ENCODE results near the gene ALKBH5. TPM values are rescaled to one million over a fixed set of nuclear protein-coding genes. Genes with fewer than 3 reads are reported as not detected.
"Not testable (repeated sequence)": the region's sequence is repeated elsewhere in the genome, so short reads cannot be mapped to it uniquely, and the experiment has no call there.

The ALKBH5 gene
- total RNA-seq, 2 experiments from 2014 or later, result 117 to 121 TPM

DNA sequence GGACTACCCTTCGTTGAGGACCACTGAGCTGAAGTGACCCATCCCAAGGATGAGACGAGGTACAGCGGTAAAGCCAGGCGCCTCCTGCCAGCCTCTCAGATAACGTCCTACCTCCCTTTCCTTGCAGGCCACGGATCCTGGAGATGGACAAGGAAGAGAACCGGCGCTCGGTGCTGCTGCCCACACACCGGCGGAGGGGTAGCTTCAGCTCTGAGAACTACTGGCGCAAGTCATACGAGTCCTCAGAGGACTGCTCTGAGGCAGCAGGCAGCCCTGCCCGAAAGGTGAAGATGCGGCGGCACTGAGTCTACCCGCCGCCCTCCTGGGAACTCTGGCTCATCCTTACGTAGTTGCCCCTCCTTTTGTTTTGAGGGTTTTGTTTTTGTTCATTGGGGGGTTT is 24.5 kb downstream of the ALKBH5 start:
- no peak overlapping the region for H3K27ac Mint-ChIP-seq

DNA sequence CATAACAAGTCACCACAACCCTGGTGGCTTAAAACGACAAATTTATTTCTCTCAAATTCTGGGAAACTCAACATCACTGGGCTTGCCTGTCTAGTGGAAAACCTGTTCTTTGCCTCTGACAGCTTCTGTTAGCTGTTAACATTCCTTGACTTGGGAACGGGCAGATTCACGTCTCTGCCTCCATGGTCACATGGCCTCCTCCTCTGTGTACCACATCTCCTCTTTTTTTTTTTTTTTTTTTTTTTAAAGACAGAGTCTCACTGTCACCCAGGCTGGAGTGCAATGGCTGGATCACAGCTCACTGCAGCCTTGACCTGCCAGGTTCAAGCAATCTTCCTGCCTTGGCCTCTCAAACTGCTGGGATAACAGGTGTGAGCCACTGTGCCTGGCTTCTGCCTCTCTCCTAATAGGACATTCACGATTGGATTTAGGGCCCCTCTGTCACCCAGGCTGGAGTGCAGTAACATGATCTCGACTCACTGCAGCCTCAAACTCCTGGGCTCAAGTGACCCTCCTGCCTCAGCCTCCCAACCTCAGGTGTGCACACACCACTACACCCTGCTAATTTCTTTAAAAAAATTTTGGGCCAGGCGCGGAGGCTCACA is 30.1 kb downstream of the ALKBH5 start:
- no peaks in the 10 kb centered on the region for H3K9me3 Mint-ChIP-seq (ENCODE audit: insufficient read depth)
- ChIA-PET POLR2A (no interaction called here), CTCF (no interaction called here)

More for the DNA sequence above, 24.5 kb downstream of the ALKBH5 start:
- Mint-ChIP-seq H3K9me3 (ENCODE audit: insufficient read depth) (no peaks in the 10 kb centered on the region), H3K4me1 (ENCODE audit: low read depth) (no peaks in the 10 kb centered on the region), H3K4me3 (no peak overlapping the region), H3K27me3 (ENCODE audit: low read depth) (no peaks in the 10 kb centered on the region), H3K36me3 (ENCODE audit: low read depth) (peaks cover 41% of the 10 kb centered on the region)
- DNase-seq (no peak), ATAC-seq (no peak)
- POLR2A ChIA-PET, result no interaction called here
- CTCF ChIA-PET, result interaction anchor here (1.6 kb wide), 1 partner anchor 10 kb away, joined by 4 read pairs; no protein-coding TSS in a partner anchor

DNA sequence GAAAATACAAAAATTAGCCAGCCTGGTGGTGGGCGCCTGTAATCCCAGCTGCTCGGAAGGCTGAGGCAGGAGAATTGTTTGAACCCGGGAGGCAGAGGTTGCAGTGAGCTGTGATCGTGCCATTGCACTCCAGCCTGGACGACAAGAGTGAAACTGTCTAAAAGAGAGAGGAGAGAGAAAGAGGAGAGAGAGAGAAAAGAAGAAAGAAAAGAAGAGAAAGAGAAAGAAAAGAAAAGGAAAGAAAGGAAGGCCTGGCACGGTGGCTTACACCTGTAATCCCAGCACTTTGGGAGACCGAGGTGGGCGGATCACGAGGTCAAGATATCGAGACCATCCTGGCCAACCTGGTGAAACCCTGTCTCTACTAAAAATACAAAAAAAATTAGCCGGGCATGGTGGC is 33.3 kb downstream of the ALKBH5 start:
- DNase-seq; H3K36me3 Mint-ChIP-seq (ENCODE audit: low read depth); POLR2A ChIA-PET; H3K4me1 Mint-ChIP-seq (ENCODE audit: low read depth); H3K4me3 Mint-ChIP-seq; H3K27me3 Mint-ChIP-seq (ENCODE audit: low read depth); H3K27ac Mint-ChIP-seq; ATAC-seq; H3K9me3 Mint-ChIP-seq (ENCODE audit: insufficient read depth): not testable (repeated sequence)
- CTCF ChIA-PET, result interaction anchor here (1.0 to 1.2 kb wide), 2 partner anchors 8 to 19 kb away, joined by 3 to 5 read pairs; no protein-coding TSS in a partner anchor

More for the DNA sequence above, 30.1 kb downstream of the ALKBH5 start:
- peaks cover 17% of the 10 kb centered on the region for H3K36me3 Mint-ChIP-seq (ENCODE audit: low read depth)
- ATAC-seq (no peak), DNase-seq (no peak)
- no peaks in the 10 kb centered on the region for H3K4me1 Mint-ChIP-seq (ENCODE audit: low read depth)
- no peaks in the 10 kb centered on the region for H3K27me3 Mint-ChIP-seq (ENCODE audit: low read depth)
- no peak overlapping the region for H3K27ac Mint-ChIP-seq
- no peak overlapping the region for H3K4me3 Mint-ChIP-seq

DNA sequence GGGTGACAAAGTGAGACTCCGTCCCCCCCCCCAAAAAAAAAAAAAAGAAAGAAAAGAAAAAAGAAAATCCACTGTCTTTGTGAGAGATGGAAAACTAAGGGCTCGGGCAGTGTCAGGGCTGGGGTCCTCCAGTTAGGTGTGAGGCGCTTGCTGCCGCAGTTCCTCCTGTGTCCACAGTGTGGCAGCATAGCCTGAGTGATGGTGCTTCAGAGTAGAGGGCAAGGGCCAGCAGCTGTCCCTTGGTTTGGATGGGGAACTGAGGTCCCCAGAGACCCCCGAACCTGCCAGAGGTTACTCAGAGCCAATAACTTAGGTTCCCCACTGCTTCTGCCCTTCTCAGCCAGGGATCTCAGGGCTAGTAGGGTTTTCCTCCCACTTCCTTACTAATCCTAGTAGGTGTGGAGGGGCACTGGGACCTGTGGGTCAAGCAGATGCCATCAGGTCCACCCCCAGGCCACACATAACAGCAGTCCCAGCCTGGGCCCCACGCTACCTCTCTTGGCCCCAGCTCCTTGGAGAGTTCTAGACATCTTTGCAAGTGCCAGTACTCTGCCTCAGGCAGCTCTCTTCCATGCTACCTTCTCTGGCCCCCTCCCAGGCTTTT is 33.9 kb downstream of the ALKBH5 start:
- Mint-ChIP-seq H3K4me3 (no peak overlapping the region), H3K27ac (no peak overlapping the region), H3K36me3 (ENCODE audit: low read depth) (no peaks in the 10 kb centered on the region), H3K4me1 (ENCODE audit: low read depth) (no peaks in the 10 kb centered on the region), H3K27me3 (ENCODE audit: low read depth) (no peaks in the 10 kb centered on the region), H3K9me3 (ENCODE audit: insufficient read depth) (no peaks in the 10 kb centered on the region)
- POLR2A ChIA-PET, result no interaction called here
- CTCF ChIA-PET, result interaction anchor here (0.6 to 2.7 kb wide), 8 partner anchors 8 to 106 kb away, joined by 3 to 12 read pairs (median 4); partner anchors contain the start of gene ALKBH5
- ATAC-seq (peak; percentile 95), DNase-seq (peak; percentile 82)

DNA sequence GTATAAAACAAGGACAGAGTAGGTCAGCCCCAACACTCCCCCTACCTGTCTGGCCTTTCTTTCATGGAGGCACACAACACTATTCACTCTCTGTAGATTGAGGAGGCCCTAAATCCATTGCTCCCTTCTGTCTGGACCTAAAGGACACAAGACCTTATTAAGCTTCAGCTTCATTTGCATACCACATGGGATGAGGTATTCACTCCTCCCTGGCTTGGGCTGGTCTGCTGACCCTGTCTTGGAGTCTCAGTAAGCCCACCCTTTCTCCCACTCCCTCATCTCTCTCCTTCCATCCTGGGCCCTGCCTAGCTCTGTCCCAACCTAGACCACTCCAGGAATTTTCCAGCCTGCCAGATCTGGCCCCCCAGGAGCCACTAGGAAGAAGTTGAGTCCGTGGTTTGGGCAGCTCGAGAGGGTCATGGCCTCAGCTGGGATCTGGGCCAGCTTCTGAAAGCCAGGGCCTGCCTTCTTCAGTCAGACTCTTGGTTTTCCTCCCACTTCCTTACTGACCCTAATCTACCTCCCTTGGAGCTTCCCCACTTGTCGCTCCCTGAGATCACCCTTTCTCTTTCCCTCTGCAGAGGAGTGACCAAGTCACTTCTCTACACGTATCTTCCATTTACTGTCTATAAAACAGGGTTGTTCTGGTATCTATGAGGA is 35.3 kb downstream of the ALKBH5 start:
- no peak for DNase-seq
- Mint-ChIP-seq H3K27me3 (ENCODE audit: low read depth) (no peaks in the 10 kb centered on the region), H3K27ac (no peak overlapping the region), H3K9me3 (ENCODE audit: insufficient read depth) (no peaks in the 10 kb centered on the region), H3K4me1 (ENCODE audit: low read depth) (no peaks in the 10 kb centered on the region), H3K4me3 (no peak overlapping the region), H3K36me3 (ENCODE audit: low read depth) (no peaks in the 10 kb centered on the region)
- POLR2A ChIA-PET, result interaction anchor here (1.2 kb wide), 1 partner anchor 14 kb away, joined by 4 read pairs; no protein-coding TSS in a partner anchor
- no peak for ATAC-seq
- CTCF ChIA-PET, result interaction anchor here (0.6 to 2.7 kb wide), 4 partner anchors 29 to 114 kb away, joined by 3 to 12 read pairs (median 4); partner anchors contain the start of gene ALKBH5

DNA sequence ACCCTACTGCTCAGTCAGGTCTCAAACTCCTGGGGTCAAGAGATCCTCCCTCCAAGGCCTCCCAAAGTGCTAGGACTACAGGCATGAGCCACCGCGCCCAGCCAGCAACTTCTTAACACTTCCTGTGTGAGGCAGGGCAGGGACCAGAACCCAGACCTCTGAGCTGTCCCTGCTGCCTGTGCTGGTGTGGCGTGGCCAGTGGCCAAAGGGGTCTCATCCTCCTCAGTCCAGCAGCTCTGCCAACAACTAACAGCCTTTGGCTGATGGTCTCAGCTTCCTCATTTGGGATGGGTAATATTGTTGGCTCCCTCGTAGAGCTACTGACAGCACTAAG is 40.4 kb downstream of the ALKBH5 start:
- Mint-ChIP-seq H3K4me1 (ENCODE audit: low read depth) (peaks cover 28% of the 10 kb centered on the region), H3K27me3 (ENCODE audit: low read depth) (no peaks in the 10 kb centered on the region), H3K36me3 (ENCODE audit: low read depth) (no peaks in the 10 kb centered on the region), H3K4me3 (no peak overlapping the region), H3K27ac (no peak overlapping the region), H3K9me3 (ENCODE audit: insufficient read depth) (no peaks in the 10 kb centered on the region)
- CTCF ChIA-PET, result no interaction called here
- POLR2A ChIA-PET, result no interaction called here
- DNase-seq (no peak), ATAC-seq (no peak)

DNA sequence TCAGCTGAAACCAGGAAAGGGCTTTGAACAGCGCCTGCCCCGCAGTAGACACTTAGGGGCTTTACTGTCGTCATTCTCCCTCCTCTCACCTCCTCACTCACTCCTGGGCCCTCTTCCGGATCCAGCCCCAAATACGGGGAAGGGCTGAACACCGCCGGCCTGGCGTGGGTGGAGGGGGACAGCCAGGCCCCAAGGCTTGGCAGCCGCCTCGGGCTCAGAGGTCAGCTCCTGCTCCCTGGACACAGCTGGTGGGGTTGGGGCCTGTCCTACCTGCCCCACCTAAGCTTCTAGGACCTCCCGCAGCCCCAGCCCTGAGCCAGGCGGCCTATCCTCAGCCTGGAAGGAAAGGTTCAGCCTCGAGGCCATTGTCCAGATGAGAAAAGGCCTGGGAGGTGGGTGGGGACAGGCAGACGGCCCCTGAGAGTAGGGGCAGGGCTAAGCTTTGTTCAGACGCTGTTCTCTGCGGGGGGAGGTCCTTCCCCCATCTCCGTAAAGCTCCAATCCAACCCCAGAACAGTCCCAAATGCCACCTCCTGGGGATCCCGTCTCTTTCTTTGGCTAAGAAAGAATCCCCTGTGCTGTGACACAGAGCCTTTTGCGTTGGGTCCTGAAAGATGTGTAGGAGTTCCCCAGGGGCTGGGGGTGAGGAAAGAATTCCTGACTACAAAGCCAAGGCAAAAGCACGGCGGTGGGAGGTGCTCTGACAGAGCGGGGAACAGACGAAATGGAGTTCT is 40.9 kb downstream of the ALKBH5 start:
- ATAC-seq, result no peak
- Mint-ChIP-seq H3K4me3 (peak overlapping the region; percentile 59), H3K36me3 (ENCODE audit: low read depth) (no peaks in the 10 kb centered on the region), H3K27ac (peak overlapping the region; percentile 74), H3K27me3 (ENCODE audit: low read depth) (no peaks in the 10 kb centered on the region), H3K4me1 (ENCODE audit: low read depth) (peaks cover 28% of the 10 kb centered on the region), H3K9me3 (ENCODE audit: insufficient read depth) (no peaks in the 10 kb centered on the region)
- ChIA-PET POLR2A (no interaction called here), CTCF (no interaction called here)
- no peak for DNase-seq

DNA sequence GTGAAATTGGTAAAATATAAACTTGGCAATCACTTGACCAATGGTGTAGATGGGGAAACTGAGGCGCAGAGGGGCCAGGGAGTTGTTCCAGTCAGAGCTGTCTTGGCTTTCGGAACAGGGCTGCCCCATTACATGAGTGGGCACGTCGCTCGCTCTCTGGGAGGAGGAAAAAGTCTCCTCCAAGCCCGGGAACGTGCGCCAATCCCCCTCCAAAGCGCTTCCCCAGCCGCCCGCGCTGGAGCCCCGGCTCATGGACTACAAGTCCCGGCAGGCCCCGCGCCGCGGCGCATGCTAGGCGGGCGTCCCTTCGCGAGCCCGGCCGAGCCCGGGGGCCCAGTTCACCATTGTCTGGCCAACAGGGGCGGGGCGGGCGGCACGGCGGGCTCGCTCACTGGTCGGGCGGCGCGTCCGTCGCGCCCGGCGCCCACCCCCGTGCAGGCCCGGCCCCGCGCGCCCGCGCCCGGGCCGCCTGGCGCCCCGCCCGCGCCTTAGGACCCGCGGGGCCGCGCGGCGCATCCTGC is 41.6 kb downstream of the ALKBH5 start, which contains the start of gene LLGL1:
Gene LLGL1, plus strand, starts transcription at position 515 of the 521 bp plus-strand sequence. CDS start 48 bp downstream, outside the sequence.
- Mint-ChIP-seq H3K36me3 (ENCODE audit: low read depth) (no peaks in the 10 kb centered on the region), H3K4me1 (ENCODE audit: low read depth) (peaks cover 28% of the 10 kb centered on the region), H3K9me3 (ENCODE audit: insufficient read depth) (no peaks in the 10 kb centered on the region), H3K27ac (peak within 1 kb of the TSS; percentile 85), H3K4me3 (peak within 1 kb of the TSS; percentile 86), H3K27me3 (ENCODE audit: low read depth) (no peaks in the 10 kb centered on the region)
- ATAC-seq, result peak; percentile 99
- CTCF ChIA-PET, result no interaction called here
- DNase-seq, result peak; percentile 97
- POLR2A ChIA-PET, result interaction anchor here (0.7 kb wide), 1 partner anchor 193 kb away, joined by 3 read pairs; no protein-coding TSS in a partner anchor

DNA sequence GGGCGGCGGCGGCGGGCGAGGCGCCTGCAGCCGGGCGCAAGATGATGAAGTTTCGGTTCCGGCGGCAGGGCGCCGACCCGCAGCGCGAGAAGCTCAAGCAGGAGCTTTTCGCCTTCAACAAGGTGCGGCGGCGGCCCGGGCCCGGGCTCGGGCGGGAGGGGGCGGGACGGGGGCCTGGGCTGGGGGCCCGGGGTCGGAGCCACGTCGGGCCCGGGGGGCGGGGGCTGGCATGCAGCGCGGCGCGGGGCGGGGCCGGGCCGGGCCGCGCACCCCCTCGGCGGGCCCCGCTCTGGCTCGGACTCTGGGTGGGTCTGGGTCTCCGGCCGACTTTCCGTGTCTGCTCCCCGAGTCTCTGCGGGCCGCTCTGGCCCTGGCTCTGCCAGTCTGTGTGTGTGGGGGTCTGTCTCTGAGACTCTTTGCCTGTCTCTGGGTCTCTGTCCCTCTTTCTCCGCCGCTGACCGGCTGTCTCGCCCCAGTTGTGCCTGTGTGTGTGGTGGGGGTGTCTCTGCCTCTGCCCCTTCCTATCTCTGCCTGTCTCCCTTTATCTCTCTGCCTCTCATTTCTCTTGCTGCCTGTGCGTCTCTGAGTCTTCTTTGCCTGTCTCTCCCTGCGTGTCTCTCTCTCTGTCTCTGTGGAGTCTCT is 42.1 kb downstream of the ALKBH5 start:
- ChIA-PET CTCF (no interaction called here), POLR2A (interaction anchor here (0.7 kb wide), 1 partner anchor 194 kb away, joined by 3 read pairs; no protein-coding TSS in a partner anchor)
- ATAC-seq, result peak; percentile 47
- Mint-ChIP-seq H3K27me3 (ENCODE audit: low read depth) (no peaks in the 10 kb centered on the region), H3K4me3 (peak overlapping the region; percentile 86), H3K27ac (peak overlapping the region; percentile 85), H3K9me3 (ENCODE audit: insufficient read depth) (no peaks in the 10 kb centered on the region), H3K36me3 (ENCODE audit: low read depth) (no peaks in the 10 kb centered on the region), H3K4me1 (ENCODE audit: low read depth) (peaks cover 28% of the 10 kb centered on the region)
- DNase-seq, result no peak

DNA sequence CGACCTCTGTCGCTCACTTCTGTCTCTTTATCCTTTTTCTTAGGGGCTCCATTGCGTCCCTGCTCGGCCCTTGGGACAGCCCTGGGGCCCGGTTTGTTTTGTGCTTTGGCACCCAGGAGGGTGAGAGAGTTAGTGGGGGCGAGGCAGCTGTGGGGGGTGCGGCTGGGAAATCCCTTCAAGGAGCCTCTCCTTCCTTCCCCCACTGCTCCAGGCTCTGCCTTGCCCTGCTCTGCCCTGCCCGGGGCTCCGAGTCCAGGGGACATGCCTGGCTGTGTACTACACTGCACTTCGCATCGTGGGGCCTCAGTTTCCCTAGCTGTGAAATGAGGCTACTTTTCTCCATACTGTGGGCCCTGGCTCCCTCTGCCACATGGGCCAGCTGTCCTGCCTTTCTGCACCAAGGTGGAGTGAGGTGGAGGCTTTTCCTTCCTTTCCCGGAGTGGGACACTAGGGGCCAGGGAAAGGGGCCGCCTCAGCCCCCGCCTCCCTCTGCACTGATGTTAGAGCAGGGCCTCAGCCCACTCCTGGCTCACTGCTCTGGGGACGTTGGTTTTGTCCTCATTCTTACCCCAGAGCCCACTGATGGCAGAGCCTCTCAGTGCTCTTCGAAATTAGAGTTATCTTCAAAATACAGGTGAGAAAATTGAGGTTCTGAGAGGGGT is 42.8 kb downstream of the ALKBH5 start:
- H3K36me3 Mint-ChIP-seq (ENCODE audit: low read depth), result no peaks in the 10 kb centered on the region
- peak overlapping the region; percentile 86 for H3K4me3 Mint-ChIP-seq
- no peaks in the 10 kb centered on the region for H3K27me3 Mint-ChIP-seq (ENCODE audit: low read depth)
- H3K9me3 Mint-ChIP-seq (ENCODE audit: insufficient read depth), result no peaks in the 10 kb centered on the region
- ChIA-PET POLR2A (no interaction called here), CTCF (no interaction called here)
- peaks cover 28% of the 10 kb centered on the region for H3K4me1 Mint-ChIP-seq (ENCODE audit: low read depth)
- DNase-seq (no peak), ATAC-seq (no peak)
- peak overlapping the region; percentile 85 for H3K27ac Mint-ChIP-seq

DNA sequence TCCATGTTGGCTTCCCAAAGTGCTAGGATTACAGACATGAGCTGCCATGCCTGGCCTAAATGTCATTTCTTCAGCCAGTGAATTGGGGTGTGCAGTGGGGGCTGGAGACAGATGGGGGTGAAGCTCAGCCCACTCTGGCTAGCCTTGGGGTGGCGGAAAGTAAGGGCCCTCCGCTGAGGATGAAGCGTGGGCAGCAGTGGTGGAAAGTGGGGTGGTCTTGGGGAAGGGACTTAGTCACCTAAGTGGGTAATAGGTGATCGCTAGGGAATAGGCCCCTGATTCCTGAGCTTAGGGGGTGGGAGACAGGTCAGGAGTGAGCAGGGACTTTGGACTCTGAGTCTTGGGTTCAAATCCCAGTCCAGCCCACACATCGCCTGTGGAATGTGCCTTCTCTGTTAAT is 44.0 kb downstream of the ALKBH5 start:
- H3K9me3 Mint-ChIP-seq (ENCODE audit: insufficient read depth), result no peaks in the 10 kb centered on the region
- H3K27ac Mint-ChIP-seq, result no peak overlapping the region
- H3K4me1 Mint-ChIP-seq (ENCODE audit: low read depth), result peaks cover 28% of the 10 kb centered on the region
- H3K4me3 Mint-ChIP-seq, result no peak overlapping the region
- POLR2A ChIA-PET, result no interaction called here
- CTCF ChIA-PET, result no interaction called here
- DNase-seq, result no peak
- no peak for ATAC-seq
- H3K27me3 Mint-ChIP-seq (ENCODE audit: low read depth), result no peaks in the 10 kb centered on the region
- no peaks in the 10 kb centered on the region for H3K36me3 Mint-ChIP-seq (ENCODE audit: low read depth)
